WERI-Rb-1 (cell line): ENCODE results near the gene VAV3.
"Not testable (repeated sequence)": the region's sequence is repeated elsewhere in the genome, so short reads cannot be mapped to it uniquely, and the experiment has no call there.

ENCODE experiments used
- DNase-seq: peaks from one replicate; pipeline ENCODE4 v3.0.0-alpha.2; 2020
- H3K27ac ChIP-seq: fragments of 250-450 bp; sonication (Bioruptor Pico); 2 replicates; pipeline ENCODE4 v1.5.1; 2020; ENCODE audit warnings: mild to moderate bottlenecking, moderate library complexity
- H3K27me3 ChIP-seq: fragments of 250-450 bp; sonication (Bioruptor Pico); 2 replicates; pipeline ENCODE4 v1.5.1; 2021; ENCODE audit warnings: mild to moderate bottlenecking, low read depth, moderate library complexity; ENCODE audit not compliant: insufficient read depth, severe bottlenecking
- H3K36me3 ChIP-seq: fragments of 250-450 bp; sonication (Bioruptor Pico); 2 replicates; pipeline ENCODE4 v1.5.1; 2020; ENCODE audit warnings: mild to moderate bottlenecking, moderate library complexity
- H3K4me3 ChIP-seq: 2 replicates; pipeline ENCODE4 v1.5.1; 2011; ENCODE audit warnings: low read depth, mild to moderate bottlenecking, control low read depth, low read length
- H3K9me3 ChIP-seq: fragments of 250-450 bp; sonication (Bioruptor Pico); 2 replicates; pipeline ENCODE4 v1.5.1; 2021; ENCODE audit warnings: mild to moderate bottlenecking, moderate library complexity; ENCODE audit not compliant: severe bottlenecking
- CTCF ChIP-seq: IDR thresholded peaks from 2 replicates; pipeline ENCODE4 v1.5.1; 2011; ENCODE audit warnings: low read depth, mild to moderate bottlenecking, control low read depth, inconsistent platforms, low read length

Gene VAV3

GRCh38 chr1:107897438-107898345 is 67.3 kb downstream of the VAV3 start:
- Histone ChIP-seq H3K27ac (no peak overlapping the region), H3K9me3 (no peaks in the 10 kb centered on the region), H3K27me3 (no peaks in the 10 kb centered on the region), H3K4me3 (no peak overlapping the region), H3K36me3 (no peaks in the 10 kb centered on the region)
- no peak for DNase-seq
- TF ChIP-seq CTCF = no peak

- DNase-seq = no peak
- Histone ChIP-seq H3K27me3 (no peaks in the 10 kb centered on the region), H3K27ac (no peak overlapping the region), H3K4me3 (no peak overlapping the region), H3K9me3 (no peaks in the 10 kb centered on the region), H3K36me3 (no peaks in the 10 kb centered on the region)
- TF ChIP-seq CTCF = no peak
Measured at GRCh38 chr1:107896936-107897335, 68.0 kb downstream of the VAV3 start.

GRCh38 chr1:107896401-107896800 is 68.6 kb downstream of the VAV3 start:
- no peaks in the 10 kb centered on the region for H3K9me3 ChIP-seq
- no peak overlapping the region for H3K27ac ChIP-seq
- H3K27me3 ChIP-seq = no peaks in the 10 kb centered on the region
- no peak for TF ChIP-seq CTCF
- DNase-seq = no peak
- no peaks in the 10 kb centered on the region for H3K36me3 ChIP-seq
- H3K4me3 ChIP-seq = no peak overlapping the region

GRCh38 chr1:107895403-107896191 is 69.4 kb downstream of the VAV3 start:
- Histone ChIP-seq H3K4me3 (no peak overlapping the region), H3K9me3 (no peaks in the 10 kb centered on the region), H3K27ac (no peak overlapping the region), H3K36me3 (no peaks in the 10 kb centered on the region), H3K27me3 (no peaks in the 10 kb centered on the region)
- no peak for TF ChIP-seq CTCF
- no peak for DNase-seq

- H3K4me3 ChIP-seq = no peak overlapping the region
- H3K27ac ChIP-seq = no peak overlapping the region
- H3K27me3 ChIP-seq = no peaks in the 10 kb centered on the region
- DNase-seq = no peak
- TF ChIP-seq CTCF = no peak
- H3K9me3 ChIP-seq = no peaks in the 10 kb centered on the region
- no peaks in the 10 kb centered on the region for H3K36me3 ChIP-seq
Measured at GRCh38 chr1:107894605-107895004, 70.4 kb downstream of the VAV3 start.

GRCh38 chr1:107893350-107893749 is 71.6 kb downstream of the VAV3 start:
- not testable (repeated sequence) for H3K9me3 ChIP-seq, H3K4me3 ChIP-seq, H3K36me3 ChIP-seq, H3K27me3 ChIP-seq, H3K27ac ChIP-seq, DNase-seq
